ENCODE measurements around the gene GATA2.

- no peak for TF ChIP-seq CTCF (IDR thresholded peaks at IDR 0.05)
- no peak for TF ChIP-seq POLR2A (IDR thresholded peaks at IDR 0.05)
These were observed 14.2 kb downstream of the GATA2 start for GRCh38 chr3:128478576-128479506.
